Hematopoietic multipotent progenitor cell treated with erythropoietin and hydrocortisone succinate and interleukin-3 and kit ligand, for 15 days (in vitro differentiated cells): ENCODE results near the gene LIMA1.

Source experiments
- DNase-seq: peaks from one replicate; pipeline ENCODE4 v3.0.0-alpha.2; 2015; ENCODE audit warnings: low spot score

LIMA1 gene

DNA sequence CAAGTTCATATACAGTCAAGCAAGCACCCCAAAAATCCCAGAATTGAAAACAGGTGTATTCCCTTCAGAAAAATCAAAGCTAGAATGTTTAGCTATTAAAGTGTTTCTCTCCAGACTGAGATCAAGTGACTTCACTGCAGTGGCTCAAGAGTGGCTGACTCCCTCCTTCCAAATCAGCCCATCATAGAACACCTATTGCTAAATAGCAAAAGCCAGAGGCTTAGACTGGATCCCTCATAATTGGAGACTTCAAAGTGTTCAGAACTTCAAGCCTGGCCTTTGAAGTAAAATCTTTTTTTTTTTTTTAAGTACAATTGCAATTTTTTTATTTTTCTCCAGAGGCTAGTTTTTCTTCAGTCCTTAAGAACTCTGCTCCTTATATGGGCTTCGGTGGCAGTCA is 66.1 kb downstream of the LIMA1 start:
- no peak for DNase-seq

DNA sequence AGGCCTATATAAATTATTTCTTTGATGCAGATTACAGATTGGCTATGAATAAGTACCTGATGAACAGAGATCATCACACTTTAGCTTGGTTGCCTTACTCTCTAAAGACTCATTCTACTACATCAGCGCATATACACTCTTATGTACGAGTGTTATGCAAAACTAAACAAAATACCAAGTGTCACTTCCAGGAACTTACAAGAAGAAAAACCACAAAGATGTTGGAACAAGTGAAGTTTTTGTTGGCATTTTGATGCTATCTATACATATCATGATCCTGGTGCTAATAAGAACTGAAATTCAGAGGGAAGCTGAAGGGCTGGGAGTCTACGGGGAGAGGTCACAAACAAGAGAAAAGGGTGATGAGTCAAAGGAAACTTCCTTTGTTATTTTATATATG is 68.3 kb downstream of the LIMA1 start:
- no peak for DNase-seq

DNA sequence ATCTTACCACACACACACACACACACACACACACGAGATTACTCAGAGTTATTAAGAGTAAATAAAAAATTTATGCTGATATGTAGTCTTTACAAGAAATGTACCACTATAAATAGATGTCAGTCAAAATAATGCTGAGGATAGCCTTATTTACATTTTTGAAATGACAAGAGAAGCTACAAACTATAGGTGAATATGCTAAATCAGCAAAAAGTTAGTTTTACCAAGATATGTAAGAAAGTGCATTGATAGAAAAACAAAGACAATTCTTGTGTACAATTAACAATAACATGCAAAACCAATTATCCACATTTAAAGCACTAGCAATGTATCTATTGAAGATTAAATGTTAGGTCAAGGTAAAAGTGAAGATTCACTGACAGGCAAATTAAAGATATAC is 69.3 kb downstream of the LIMA1 start:
- DNase-seq: no peak

DNA sequence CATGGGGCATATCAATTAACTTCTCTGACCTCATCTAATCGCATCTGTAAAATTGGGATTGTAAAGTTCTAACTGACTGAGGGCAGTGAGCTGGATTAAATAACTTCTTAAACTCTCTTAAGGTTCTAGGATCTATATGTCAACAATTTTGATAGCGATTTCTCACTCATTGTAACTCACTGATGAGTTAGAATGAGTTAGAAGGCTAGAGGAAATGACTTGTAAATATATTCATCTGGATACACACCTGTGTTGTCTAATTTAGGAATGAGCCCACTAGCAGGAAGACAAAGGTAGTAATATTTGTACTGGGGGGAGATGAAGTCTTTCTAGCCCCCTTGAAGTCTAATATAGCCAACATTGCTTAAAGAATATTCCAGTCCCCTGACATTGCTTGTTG is 69.9 kb downstream of the LIMA1 start:
- DNase-seq: no peak

DNA sequence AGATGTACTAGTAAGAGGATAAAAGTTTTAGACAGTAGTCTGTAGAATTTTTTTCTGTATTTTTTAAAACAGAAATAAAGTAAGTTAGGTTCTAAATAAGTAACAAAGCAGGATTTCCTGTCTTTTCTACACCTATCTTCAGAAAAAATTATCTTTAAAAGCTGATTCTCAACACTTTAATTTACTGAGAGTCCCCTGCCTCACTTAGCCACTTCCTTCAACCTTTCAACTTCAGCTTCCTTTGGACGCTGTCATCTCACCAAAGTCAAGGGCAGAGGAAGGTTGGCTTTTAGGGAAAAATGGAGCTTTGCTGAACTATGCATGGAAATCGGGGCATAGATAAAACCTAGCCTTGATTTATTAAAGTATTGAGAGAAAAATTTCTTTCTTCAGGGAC is 71.3 kb downstream of the LIMA1 start:
- DNase-seq: no peak

DNA sequence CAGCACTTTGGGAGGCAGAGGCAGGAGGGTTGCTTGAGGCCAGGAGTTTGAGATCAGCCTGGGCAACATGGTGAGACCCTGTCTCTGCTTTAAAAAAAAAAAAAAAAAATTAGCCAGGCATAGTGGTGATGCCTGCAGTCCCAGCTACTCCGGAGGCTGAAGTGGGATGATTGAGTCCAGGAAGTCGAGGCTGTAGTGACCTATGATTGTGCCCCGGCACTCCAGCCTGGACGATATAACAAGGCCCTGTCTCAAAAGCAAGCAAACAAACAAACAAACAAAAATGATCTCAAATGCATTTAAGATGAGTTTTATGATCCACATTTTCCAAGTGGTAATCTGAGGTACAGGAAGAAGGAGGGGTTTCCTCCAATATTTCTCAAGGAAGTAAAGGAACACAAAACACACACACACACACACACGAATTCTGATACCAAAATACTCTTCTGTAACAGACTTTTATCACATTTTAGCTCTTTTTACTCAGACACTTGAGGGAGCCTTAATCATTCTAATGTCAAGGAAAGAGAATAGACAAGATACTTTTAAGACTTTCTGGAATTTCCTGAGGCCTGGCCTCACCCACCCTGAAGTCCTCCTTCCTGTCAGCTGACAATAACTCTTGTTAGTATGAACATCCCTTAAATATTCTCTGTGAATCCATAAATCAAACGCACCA is 71.8 kb downstream of the LIMA1 start:
- DNase-seq: no peak

DNA sequence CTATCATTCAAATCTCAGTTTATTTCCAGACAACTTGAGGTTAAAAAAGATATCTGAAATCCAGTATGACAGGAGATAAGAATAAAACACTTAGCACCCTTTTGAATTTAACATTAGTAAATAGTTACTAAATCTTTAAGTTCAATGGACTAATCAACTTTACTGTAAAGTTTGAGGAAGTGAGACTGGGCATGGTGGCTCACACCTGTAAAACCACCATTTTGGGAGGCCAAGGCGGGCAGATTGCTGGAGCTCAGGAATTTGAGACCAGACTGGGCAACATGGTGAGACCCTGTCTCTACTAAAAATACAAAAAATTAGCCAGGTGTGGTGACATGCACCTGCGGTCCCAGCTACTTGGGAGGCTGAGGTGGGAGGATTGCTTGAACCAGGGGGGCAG is 75.9 kb downstream of the LIMA1 start:
- DNase-seq: no peak

DNA sequence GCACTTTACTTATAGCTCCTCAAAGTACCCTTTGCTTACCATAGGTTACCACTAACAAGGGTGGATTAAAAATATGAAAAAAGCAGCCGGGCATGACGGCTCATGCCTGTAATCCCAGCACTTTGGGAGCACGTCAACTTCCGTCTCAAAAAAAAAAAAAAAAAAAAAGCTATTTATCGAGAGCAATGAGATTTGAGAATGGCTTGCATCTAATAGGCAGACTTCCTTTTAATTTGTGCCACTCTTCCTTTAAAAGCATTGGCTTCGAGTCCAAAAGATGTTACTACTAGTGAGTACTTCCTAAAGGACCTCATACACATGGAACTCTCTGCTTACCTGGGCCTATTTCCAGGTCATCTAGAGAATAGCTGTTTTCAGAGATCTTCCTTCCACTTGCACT is 77.7 kb downstream of the LIMA1 start:
- DNase-seq: no peak

DNA sequence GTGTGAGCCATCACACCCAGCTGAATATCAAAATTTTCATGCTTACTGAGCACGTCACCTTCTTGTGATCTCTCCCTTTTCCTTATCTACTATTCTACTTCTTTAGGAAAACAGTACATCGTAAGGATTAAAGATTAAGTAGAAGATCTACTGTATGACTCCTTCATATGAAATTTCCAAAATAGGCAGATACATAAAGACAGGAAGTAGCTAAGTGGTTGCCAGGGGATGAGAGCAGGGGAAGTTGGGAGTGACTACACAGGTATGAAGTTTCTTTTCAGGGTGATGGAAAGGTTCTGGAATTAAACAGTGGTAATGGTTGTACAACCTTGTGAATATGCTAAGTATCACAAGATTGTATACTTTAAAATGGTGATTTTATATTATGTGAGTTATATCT is 79.6 kb downstream of the LIMA1 start:
- DNase-seq: no peak

DNA sequence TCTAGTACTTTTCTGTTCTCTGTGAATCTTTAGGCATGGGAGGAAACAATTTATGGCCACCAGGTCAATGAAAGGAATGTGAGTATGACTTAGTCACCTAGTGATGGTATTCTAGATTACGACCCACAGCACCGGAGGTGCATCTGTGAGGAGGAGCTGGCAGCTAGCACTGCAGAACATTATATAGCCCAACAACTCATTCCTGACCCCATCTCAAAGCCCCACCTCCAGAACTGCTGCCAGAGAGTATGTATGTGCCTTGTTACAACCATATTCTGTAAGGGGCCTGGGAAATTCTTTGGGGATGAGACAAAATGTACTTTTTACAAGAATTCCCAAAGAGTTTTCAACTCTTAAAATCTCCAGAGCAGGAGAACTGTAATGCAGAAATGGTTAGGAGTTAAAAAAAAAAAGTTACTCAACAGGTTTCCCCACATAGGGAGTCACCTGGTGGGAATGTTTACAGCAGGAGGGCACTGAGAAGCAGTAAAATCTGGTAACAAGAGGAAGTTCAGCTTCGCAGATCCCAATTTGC is 81.3 kb downstream of the LIMA1 start:
- no peak for DNase-seq

DNA sequence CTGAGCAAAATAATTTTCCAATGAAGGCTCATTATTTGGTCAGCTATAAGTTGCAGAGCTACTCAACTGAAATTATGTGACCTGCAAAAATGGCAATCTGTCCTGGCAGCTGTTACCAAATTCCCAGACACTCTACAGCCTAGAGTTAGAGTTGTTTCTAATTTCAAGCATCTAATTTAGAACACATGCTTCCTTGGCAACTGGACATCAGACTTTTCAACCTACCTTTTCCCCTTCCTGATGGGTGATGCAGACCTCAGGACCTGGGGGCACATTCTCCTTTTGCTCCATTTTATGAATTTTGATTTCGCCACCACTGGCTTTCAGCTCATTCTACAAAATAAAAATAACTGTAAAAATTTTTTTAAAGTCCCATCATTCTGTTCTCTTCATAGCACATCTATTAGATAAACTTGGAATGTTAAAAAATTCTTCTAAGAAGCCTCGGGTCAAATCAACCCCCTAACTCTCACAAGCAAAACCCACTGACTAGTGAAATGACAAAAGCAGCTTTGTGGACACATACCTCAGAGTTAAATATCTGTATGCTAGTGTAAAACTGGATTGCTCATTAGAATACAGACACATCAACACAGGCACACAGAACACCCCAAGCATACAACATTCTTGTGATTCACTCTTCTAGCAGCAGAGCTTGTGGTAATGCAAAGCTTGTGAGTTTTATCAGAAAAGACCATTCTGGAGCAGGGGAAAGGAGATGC is 82.6 kb downstream of the LIMA1 start:
- DNase-seq: no peak

DNA sequence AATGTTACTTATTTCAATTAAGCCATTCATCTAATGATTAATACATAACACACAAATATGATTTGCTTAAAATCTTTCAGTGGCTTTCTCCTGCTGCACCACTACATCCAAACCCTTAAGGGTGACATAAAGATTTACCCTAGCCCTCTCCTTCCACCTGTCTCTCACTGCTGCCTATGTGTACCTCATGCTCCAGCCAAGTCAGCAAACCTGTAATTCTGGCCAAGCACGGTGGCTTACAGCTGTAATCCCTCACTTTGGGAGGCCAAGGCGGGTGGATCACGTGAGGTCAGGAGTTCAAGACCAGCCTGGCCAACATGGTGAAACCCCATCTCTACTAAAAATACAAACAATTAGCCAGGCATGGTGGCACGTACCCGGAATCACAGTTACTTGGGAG is 84.5 kb downstream of the LIMA1 start:
- DNase-seq: no peak

DNA sequence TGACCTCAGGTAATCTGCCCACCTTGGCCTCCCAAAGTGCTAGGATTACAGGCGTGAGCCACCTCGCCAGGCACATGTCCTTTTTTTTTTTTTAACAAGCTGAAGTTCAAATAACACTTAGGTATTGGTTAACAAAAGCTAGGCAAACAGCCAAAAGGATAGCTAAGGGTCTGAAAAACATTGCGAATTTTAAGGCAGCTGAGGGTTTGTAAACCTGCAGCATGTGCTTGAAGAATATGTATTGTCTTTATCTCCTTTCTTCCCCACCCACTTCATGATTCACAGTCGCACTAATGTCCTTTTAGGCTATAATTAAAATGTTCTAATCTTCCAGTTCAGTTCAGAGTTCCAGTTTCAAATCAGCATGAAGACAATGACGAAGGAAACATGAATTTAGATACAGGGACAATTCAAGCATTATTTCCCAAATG is 86.0 kb downstream of the LIMA1 start:
- no peak for DNase-seq

DNA sequence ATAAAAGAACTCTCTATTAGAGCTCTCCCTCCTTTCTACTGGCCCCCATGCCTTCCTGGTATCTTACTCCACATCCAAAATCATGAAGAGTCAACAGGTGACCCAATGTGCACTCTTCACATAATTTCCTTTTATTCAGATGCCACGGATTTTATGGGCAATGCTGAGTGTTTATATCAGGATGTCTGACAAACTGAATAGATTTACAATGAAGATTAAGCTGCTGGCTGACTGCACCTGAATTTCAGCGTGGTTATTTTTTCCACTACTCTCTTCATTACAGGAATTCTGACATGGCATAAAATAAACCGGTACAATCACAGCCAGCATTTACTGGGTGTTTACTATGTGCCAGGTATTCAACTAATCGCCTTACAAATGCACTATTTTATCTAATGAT is 86.8 kb downstream of the LIMA1 start:
- DNase-seq: no peak

DNA sequence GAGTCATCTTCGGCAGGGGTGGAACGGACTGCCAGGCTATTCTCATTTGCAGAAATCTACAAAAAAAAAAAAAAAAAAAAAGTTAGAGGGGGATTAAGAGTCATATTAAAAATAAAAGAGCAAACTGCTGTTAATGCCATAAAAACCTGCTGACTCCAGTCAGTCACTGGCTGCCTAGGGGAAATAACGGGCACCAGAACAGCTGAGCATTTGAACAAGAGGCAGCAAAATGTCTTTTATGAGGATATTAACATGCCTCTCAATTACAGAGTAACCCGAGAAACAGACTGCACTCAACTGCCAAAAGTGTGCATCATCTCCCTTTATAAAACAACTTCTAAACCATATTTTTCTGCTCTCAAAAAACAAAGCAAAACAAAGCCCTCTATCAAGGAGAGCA is 87.5 kb downstream of the LIMA1 start:
- DNase-seq: no peak

DNA sequence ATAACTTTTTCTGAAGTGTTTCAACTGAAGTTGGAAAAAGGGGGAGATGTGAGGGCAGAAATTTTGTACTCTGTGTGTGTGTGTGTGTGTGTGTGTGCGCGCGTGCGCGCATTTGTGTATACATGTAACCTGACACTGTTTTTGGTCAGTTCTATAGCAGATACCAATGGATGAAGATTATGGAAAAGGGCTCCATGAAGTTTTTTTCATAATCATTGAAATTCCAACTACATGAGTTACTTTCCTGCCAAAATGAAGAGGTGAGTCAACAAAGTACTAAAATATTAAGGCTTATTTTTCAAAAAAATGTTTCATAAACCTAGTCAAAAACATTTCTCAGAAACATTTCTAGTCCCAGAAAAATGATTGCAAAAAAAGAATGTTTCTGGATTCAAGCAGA is 90.4 kb downstream of the LIMA1 start:
- DNase-seq: no peak

DNA sequence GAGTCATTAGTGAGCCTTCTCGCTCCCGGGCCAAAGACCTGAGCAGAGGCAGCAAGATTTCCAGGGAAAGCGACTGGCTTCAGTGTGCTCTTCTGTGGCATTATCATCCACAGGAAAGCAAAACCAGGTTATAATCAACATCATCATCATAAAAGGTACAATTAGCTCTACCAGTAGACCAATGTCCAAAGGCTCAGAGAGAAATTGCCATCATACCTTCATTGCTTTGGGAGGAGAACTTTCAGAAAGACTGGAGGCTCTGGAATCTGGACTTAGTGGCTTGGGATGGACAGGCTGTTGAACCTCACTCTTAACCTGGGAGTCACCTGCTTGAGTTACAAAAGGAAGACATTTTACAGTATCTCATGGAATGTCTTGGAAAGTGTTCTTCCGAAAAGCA is 91.1 kb downstream of the LIMA1 start:
- no peak for DNase-seq

DNA sequence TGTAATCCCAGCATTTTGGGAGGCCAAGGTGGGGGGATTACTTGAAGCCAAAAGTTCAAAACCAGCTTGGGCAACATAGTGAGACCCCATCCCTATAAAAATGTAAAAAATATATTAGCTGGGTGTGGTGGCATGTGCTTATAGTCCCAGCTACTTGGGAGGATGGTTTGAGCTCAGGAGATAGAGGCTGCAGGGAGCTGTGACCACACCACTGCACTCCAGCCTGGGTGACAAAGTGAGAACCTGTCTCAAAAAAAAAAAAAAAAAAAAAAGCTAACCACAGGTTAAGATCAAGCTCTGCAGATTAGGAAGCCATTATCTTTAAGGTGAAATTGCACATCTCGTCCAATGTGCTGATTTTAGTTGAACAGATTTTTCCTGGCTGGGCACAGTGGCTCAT is 92.5 kb downstream of the LIMA1 start:
- no peak for DNase-seq

DNA sequence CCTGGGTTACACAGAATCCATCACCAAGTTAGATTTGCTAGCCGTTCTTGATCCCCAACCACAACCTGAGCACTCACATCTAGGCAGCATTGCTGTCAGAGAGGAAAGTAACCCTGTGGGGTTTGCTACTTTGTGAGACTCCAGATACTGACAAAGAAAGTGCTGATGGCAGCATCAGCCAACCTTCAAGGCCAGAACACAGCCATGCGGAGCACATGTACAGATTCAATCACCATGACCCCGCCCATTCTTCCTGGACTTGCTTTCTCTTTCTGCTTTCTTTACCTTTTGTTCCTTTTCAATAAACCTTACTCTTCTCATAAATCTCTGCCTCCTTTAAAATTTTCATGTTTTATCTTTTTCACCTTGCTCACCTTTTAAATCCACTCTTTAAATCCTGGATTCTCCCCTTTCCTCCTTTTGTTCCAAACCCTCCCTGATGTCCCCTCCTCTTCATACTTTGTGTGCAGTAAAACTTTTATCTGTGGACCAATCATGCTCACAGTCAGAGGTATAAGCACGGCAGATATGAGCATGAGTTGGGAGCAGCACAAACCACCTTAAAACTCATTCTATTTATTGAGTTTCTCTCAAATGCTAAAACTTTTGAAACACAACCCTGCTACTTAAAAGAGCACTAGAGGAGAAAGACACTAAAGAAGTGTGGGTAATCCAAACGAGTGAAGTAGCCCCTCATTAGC is 94.3 kb downstream of the LIMA1 start:
- DNase-seq: no peak

DNA sequence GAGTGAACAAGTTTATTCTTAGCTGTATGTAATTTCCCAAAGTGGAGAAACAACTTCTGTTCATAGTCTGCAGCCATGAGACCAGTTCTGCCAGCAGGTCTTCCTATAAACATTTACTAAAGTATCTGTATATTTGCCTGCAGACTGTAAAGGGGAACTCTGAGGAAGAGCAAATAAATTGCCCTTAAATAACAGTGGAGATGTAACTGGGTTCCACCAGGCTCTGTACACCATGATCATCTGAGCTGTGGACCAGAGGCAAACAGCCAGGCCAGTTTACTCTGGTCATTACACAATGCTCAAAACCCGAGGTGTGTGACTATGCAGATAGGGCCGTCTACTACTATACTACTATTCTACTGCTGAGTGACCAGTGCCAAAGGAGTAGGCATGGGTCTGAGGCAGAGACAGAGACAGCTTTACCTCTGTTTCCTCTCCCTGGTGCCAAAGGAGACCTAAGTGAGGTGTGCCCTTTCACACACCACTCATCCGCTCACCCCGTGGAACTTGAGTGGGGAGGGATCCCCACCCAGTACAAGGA is 95.0 kb downstream of the LIMA1 start:
- DNase-seq: no peak

DNA sequence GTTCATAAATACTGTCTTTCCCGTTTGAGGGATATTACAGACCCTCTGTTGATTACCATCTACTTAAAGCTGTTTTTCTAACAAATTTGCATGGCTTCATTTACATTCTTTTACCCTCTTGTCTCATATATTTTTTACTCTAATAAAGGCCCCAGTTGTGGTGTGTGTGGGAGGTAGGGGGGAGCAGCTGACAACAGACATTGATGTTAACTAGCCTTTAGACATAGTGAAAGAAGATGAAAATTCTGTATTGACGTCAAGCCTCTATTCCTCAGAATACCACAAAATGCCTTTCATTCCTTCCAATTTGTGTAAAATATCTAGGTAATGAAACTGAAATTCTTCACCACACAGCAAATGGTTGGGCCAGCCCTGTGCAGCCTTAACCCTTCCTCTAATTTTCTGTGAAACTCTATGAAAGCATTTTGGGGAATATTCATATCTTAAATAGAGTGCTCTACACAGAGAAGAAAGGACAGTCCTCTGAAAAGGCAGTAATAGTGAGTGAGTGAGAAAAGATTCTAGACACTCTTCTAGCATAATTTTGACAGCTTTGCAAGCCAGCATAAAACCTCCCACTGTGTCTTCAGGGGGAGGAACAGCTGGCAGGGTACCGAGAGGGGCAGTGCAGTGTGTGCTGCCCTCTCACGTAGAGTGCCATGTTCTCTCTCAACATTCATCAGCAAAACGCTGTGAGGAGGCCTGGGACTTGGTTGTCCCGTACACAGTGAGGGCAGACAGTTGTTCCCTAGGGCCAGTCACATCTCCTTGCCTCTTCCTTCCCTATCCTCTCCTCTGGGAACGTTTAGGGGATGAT is 96.0 kb downstream of the LIMA1 start:
- DNase-seq: no peak

DNA sequence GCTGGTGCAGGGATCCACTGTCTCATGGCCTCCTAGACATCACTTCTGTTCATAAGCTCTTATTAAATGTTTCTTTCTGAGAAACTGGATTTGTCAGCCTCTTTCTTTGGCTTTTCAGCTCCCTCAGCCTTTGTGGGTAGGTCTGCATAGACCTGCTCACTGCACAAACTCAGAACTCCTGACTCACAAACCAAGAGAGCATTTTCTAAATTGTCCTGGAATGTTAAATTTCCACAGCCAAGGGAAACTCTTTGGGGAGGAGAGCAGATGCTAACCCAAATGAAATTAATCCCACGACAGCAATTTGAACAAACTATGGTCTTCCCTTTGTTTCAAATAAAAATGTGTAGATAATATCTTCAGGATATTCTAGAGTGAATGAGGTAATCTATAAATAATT is 96.6 kb downstream of the LIMA1 start:
- no peak for DNase-seq
